MG63 (cell line): Measurements from ENCODE around the gene LRRC8C. TPM values are rescaled to one million over a fixed set of nuclear protein-coding genes. Genes with fewer than 3 reads are reported as not detected.
"Not testable (repeated sequence)": the region's sequence is repeated elsewhere in the genome, so short reads cannot be mapped to it uniquely, and the experiment has no call there.

Experiments
- DNase-seq: peaks from one replicate; pipeline ENCODE4 v3.0.0-alpha.2; 2020
- H3K27me3 ChIP-seq: fragments of 250-450 bp; sonication (Bioruptor Pico); 2 replicates; pipeline ENCODE4 v1.5.1; 2020; ENCODE audit warnings: mild to moderate bottlenecking, moderate library complexity
- H3K36me3 ChIP-seq: fragments of 250-450 bp; sonication (Bioruptor Pico); 2 replicates; pipeline ENCODE4 v1.5.1; 2020; ENCODE audit warnings: mild to moderate bottlenecking, moderate library complexity
- H3K4me3 ChIP-seq: fragments of 250-450 bp; sonication (Bioruptor Pico); 2 replicates; pipeline ENCODE4 v1.5.1; 2020; ENCODE audit warnings: mild to moderate bottlenecking, moderate library complexity
- H3K9me3 ChIP-seq: fragments of 250-450 bp; sonication (Bioruptor Pico); 2 replicates; pipeline ENCODE4 v1.5.1; 2020; ENCODE audit warnings: mild to moderate bottlenecking, moderate library complexity
- total RNA-seq: library from RNA; depleted of rRNA; stranded (reverse); fragments of >200 nt; shearing (Covaris generic); gene quantifications from 2 replicates; pipeline ENCODE4 v1.2.3, GENCODE V29; 2014; ENCODE audit warnings: low replicate concordance

The LRRC8C gene
- total RNA-seq, 1 experiment from 2014 or later, result 0.43 TPM

GRCh38 chr1:89704014-89704413 lies 71.1 kb downstream of the LRRC8C start:
- Histone ChIP-seq H3K36me3 (no peaks in the 10 kb centered on the region), H3K4me3 (no peak overlapping the region), H3K27me3 (no peaks in the 10 kb centered on the region), H3K9me3 (no peaks in the 10 kb centered on the region)
- no peak for DNase-seq

DNA sequence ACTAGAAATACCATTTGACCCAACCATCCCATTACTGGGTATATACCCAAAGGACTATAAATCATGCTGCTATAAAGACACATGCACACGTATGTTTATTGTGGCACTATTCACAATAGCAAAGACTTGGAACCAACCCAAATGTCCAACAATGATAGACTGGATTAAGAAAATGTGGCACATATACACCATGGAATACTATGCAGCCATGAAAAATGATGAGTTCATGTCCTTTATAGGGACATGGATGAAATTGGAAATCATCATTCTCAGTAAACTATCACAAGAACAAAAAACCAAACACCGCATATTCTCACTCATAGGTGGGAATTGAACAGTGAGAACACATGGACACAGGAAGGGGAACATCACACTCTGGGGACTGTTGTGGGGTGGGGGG lies 72.0 kb downstream of the LRRC8C start:
- H3K36me3 ChIP-seq, H3K27me3 ChIP-seq, H3K4me3 ChIP-seq, H3K9me3 ChIP-seq, DNase-seq: not testable (repeated sequence)

- Histone ChIP-seq H3K27me3 (no peaks in the 10 kb centered on the region), H3K36me3 (no peaks in the 10 kb centered on the region), H3K9me3 (no peaks in the 10 kb centered on the region), H3K4me3 (no peak overlapping the region)
- DNase-seq, result no peak
Measured at GRCh38 chr1:89705901-89706699, 73.2 kb downstream of the LRRC8C start.

- H3K9me3 ChIP-seq, result no peaks in the 10 kb centered on the region
- no peak overlapping the region for H3K4me3 ChIP-seq
- H3K36me3 ChIP-seq, result no peaks in the 10 kb centered on the region
- H3K27me3 ChIP-seq, result no peaks in the 10 kb centered on the region; the same call in 1 of the 2 replicates
- no peak for DNase-seq
Measured at GRCh38 chr1:89706700-89707012, 73.7 kb downstream of the LRRC8C start.

DNA sequence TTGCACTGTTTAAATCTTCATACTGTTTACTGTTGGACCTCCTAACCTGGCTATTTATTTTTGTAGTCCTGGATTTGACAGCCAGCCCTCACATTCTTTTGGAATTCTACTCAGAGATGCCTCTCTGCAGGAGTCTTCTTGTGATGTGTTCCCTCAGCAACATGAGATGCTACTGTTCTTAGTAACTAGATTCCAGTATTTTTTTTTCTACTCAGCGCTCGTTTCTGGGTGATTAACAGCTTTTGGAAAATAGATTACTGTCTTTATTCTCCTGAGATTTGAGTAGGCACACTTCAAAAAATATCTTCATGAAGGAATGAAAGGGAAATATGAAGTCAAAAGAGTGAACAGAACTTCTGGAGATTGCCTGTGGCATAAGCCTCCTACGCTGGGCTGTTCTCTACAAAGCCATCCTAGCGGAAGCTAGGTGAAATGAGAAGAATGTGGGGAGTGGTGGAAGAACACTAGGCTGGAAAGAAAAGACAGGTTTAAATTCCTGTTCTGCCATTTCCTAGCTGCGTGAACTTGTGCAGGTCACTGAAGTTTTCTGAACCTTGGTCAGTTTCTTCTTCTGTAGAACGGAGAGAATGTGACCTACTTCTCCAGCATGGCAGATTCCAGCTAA lies 75.9 kb downstream of the LRRC8C start:
- H3K9me3 ChIP-seq, result no peaks in the 10 kb centered on the region
- H3K36me3 ChIP-seq, result no peaks in the 10 kb centered on the region
- H3K4me3 ChIP-seq, result no peak overlapping the region
- H3K27me3 ChIP-seq, result no peaks in the 10 kb centered on the region; the same call in 1 of the 2 replicates
- no peak for DNase-seq

GRCh38 chr1:89710498-89711139 lies 77.7 kb downstream of the LRRC8C start:
- H3K9me3 ChIP-seq, result no peaks in the 10 kb centered on the region
- no peak for DNase-seq
- H3K27me3 ChIP-seq, result no peaks in the 10 kb centered on the region; the same call in 1 of the 2 replicates
- H3K36me3 ChIP-seq, result no peaks in the 10 kb centered on the region
- no peak overlapping the region for H3K4me3 ChIP-seq

GRCh38 chr1:89711140-89711778 lies 78.3 kb downstream of the LRRC8C start:
- H3K9me3 ChIP-seq, result no peaks in the 10 kb centered on the region
- no peaks in the 10 kb centered on the region; the same call in 1 of the 2 replicates for H3K27me3 ChIP-seq
- DNase-seq, result no peak
- H3K36me3 ChIP-seq, result no peaks in the 10 kb centered on the region
- H3K4me3 ChIP-seq, result no peak overlapping the region

- H3K36me3 ChIP-seq, result no peaks in the 10 kb centered on the region
- DNase-seq, result no peak
- H3K27me3 ChIP-seq, result no peaks in the 10 kb centered on the region; the same call in 1 of the 2 replicates
- H3K4me3 ChIP-seq, result no peak overlapping the region
- H3K9me3 ChIP-seq, result no peaks in the 10 kb centered on the region
Measured at GRCh38 chr1:89712420-89712819, 79.5 kb downstream of the LRRC8C start.

DNA sequence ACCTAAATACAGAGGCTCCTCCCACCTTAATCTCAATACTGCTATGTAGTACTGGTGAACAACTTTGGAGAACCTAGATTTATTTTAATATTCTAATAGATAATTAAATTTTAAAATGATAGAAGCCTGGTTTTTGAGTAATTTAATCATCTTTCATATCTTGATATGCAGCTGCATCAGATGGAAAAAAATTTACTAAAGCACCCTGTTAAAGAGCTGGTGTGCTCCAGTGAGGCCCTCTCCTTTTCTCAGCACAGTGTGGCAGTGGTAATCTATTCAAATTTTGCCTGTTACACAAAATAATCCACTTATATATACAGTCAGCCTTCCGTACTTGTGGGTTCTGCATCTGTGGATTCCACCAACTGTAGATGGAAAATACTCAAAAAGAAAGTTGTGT lies 82.8 kb downstream of the LRRC8C start:
- DNase-seq, result no peak
- Histone ChIP-seq H3K4me3 (no peak overlapping the region), H3K36me3 (no peaks in the 10 kb centered on the region), H3K9me3 (no peaks in the 10 kb centered on the region), H3K27me3 (no peaks in the 10 kb centered on the region; the same call in 1 of the 2 replicates)

- Histone ChIP-seq H3K27me3 (no peaks in the 10 kb centered on the region), H3K4me3 (no peak overlapping the region), H3K36me3 (no peaks in the 10 kb centered on the region), H3K9me3 (no peaks in the 10 kb centered on the region)
- DNase-seq, result no peak
Measured at GRCh38 chr1:89719502-89720306, 86.8 kb downstream of the LRRC8C start.

- no peaks in the 10 kb centered on the region for H3K36me3 ChIP-seq
- DNase-seq, result no peak
- no peaks in the 10 kb centered on the region for H3K9me3 ChIP-seq
- H3K4me3 ChIP-seq, result no peak overlapping the region
- no peaks in the 10 kb centered on the region for H3K27me3 ChIP-seq
Measured at GRCh38 chr1:89720839-89721238, 87.9 kb downstream of the LRRC8C start.

- Histone ChIP-seq H3K36me3 (no peaks in the 10 kb centered on the region), H3K9me3 (no peaks in the 10 kb centered on the region), H3K4me3 (no peak overlapping the region), H3K27me3 (no peaks in the 10 kb centered on the region)
- DNase-seq, result no peak
Measured at GRCh38 chr1:89721351-89721750, 88.4 kb downstream of the LRRC8C start.

GRCh38 chr1:89723144-89723543 lies 90.2 kb downstream of the LRRC8C start:
- Histone ChIP-seq H3K9me3 (no peaks in the 10 kb centered on the region), H3K36me3 (no peaks in the 10 kb centered on the region), H3K27me3 (no peaks in the 10 kb centered on the region), H3K4me3 (no peak overlapping the region)
- DNase-seq, result no peak

- no peak overlapping the region for H3K4me3 ChIP-seq
- H3K36me3 ChIP-seq, result no peaks in the 10 kb centered on the region
- H3K9me3 ChIP-seq, result no peaks in the 10 kb centered on the region
- peak; percentile 73 for DNase-seq
- H3K27me3 ChIP-seq, result no peaks in the 10 kb centered on the region
Measured at GRCh38 chr1:89723863-89724262, 90.9 kb downstream of the LRRC8C start.

- Histone ChIP-seq H3K27me3 (no peaks in the 10 kb centered on the region), H3K4me3 (no peak overlapping the region), H3K36me3 (no peaks in the 10 kb centered on the region), H3K9me3 (no peaks in the 10 kb centered on the region)
- DNase-seq, result peak; percentile 34
Measured at GRCh38 chr1:89724369-89725010, 91.6 kb downstream of the LRRC8C start.

DNA sequence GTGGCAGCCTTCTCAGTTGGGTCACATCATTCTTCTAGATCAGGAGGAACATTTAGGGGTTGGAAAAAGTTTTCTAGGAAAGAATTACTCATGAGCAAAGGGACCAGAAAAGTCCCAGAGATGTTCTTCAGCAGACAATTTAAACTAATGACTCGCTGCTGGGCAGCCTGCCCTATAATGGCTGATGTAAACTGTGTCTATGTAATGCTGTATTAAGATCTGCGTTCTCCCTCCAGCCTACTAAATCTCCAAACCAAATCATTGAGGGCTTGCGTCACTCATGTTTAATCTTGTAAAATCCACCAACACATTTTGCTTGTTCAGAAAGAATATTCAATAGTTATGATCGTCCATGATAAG lies 92.1 kb downstream of the LRRC8C start:
- DNase-seq, result peak; percentile 90
- no peaks in the 10 kb centered on the region for H3K36me3 ChIP-seq
- no peaks in the 10 kb centered on the region for H3K27me3 ChIP-seq
- H3K4me3 ChIP-seq, result no peak overlapping the region
- H3K9me3 ChIP-seq, result no peaks in the 10 kb centered on the region
